ENCODE measurements around the gene APLNR.

APLNR gene

DNA sequence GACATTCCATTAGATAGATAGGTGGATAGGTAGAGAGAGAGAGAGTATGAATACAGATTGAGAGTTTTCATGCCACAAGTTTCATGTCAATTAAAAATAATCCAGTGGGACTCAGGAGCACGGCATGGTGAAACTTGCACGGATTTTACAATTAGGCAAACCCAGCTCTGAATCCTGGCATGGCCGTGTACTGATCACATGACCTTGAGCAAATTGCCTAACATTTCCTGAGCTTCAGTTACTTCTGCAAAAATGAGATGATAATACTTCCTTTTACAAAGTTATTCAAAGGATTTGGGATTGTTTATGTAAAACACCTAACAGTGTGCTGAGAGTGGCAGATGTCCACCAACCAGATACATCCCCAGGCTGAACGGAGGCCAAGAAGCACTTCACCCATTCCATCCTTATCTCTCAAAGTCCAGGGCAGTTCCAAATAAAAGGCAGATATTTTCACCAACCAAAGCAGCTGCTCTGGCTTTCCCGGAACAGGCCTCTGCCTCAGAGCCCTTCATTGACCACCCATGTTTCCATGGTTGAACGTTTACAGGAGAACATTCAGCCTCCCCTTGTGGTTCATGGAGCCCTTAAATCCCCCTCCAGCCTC is 17.9 kb downstream of the APLNR start:
- no peak overlapping the region for H3K27ac ChIP-seq (ENCODE audit: low read depth, low read length)
- H3K4me1 ChIP-seq (ENCODE audit: control insufficient read depth in 1 of 2, insufficient read depth in 2 of 2, low read length in 2 of 2) = no peaks in the 10 kb centered on the region
- H3K4me3 ChIP-seq (ENCODE audit: low read depth in 1 of 2, low read length in 2 of 2) = no peak overlapping the region
- no peaks in the 10 kb centered on the region for H3K36me3 ChIP-seq (ENCODE audit: control insufficient read depth in 1 of 2, insufficient read depth in 2 of 2, low read length in 2 of 2)
- no peaks in the 10 kb centered on the region for H3K9me3 ChIP-seq (ENCODE audit: control insufficient read depth in 1 of 2, low read length in 2 of 2)
- H3K27me3 ChIP-seq (ENCODE audit: control insufficient read depth in 1 of 2, insufficient read depth in 2 of 2, low read length in 2 of 2) = no peaks in the 10 kb centered on the region
- H3K9ac ChIP-seq (ENCODE audit: low read depth in 1 of 2, low read length in 2 of 2) = no peak overlapping the region

DNA sequence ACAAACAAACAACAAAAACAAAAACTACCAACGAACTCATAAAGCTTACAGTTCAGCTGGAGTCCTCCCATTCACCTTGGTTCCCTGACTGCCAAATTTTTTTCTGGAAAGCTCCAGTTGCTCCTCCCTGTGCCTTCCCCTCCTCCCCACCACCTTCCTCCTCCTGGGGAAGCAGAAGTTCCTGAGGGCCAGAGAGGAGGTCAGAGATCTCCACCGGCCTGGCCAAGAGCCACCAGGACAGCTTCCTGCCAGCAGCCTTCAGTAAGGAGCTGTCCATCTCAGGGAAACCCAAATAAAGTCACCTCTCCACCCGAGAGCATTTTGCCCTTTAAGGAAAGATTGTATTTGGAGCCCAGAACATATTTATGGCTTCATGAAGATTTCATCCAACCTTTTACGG is 20.0 kb downstream of the APLNR start:
- H3K27me3 ChIP-seq (ENCODE audit: control insufficient read depth in 1 of 2, insufficient read depth in 2 of 2, low read length in 2 of 2) = no peaks in the 10 kb centered on the region
- H3K4me1 ChIP-seq (ENCODE audit: control insufficient read depth in 1 of 2, insufficient read depth in 2 of 2, low read length in 2 of 2) = peaks cover 0 to 4% of the 10 kb centered on the region in 2 donors
- H3K27ac ChIP-seq (ENCODE audit: low read depth, low read length) = no peak overlapping the region
- H3K9me3 ChIP-seq (ENCODE audit: control insufficient read depth in 1 of 2, low read length in 2 of 2) = no peaks in the 10 kb centered on the region
- H3K9ac ChIP-seq (ENCODE audit: low read depth in 1 of 2, low read length in 2 of 2) = no peak overlapping the region
- no peaks in the 10 kb centered on the region for H3K36me3 ChIP-seq (ENCODE audit: control insufficient read depth in 1 of 2, insufficient read depth in 2 of 2, low read length in 2 of 2)
- H3K4me3 ChIP-seq (ENCODE audit: low read depth in 1 of 2, low read length in 2 of 2) = no peak overlapping the region

DNA sequence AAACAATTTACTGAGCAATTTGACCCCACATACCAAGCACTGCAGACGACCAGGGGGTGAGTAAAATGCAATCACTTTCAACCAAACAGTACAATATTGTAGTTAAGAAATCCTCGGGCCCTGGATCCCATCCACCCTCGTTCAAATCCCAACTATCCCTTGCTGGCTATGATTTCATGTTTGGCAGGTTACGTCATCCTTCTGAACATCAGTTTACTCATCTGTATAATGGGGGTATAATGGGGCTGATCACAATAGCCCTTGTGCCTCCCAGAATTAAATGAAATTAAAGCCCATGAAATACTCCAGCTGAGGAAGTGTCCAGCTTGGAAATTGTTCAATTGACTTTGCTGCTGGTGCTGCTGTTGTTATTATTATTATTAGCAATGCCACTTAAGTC is 20.6 kb downstream of the APLNR start:
- Histone ChIP-seq H3K27ac (ENCODE audit: low read depth, low read length) (no peak overlapping the region), H3K4me3 (ENCODE audit: low read depth in 1 of 2, low read length in 2 of 2) (no peak overlapping the region), H3K9me3 (ENCODE audit: control insufficient read depth in 1 of 2, low read length in 2 of 2) (no peaks in the 10 kb centered on the region), H3K4me1 (ENCODE audit: control insufficient read depth in 1 of 2, insufficient read depth in 2 of 2, low read length in 2 of 2) (peaks cover 0 to 4% of the 10 kb centered on the region in 2 donors), H3K9ac (ENCODE audit: low read depth in 1 of 2, low read length in 2 of 2) (no peak overlapping the region), H3K36me3 (ENCODE audit: control insufficient read depth in 1 of 2, insufficient read depth in 2 of 2, low read length in 2 of 2) (no peaks in the 10 kb centered on the region), H3K27me3 (ENCODE audit: control insufficient read depth in 1 of 2, insufficient read depth in 2 of 2, low read length in 2 of 2) (no peaks in the 10 kb centered on the region)

DNA sequence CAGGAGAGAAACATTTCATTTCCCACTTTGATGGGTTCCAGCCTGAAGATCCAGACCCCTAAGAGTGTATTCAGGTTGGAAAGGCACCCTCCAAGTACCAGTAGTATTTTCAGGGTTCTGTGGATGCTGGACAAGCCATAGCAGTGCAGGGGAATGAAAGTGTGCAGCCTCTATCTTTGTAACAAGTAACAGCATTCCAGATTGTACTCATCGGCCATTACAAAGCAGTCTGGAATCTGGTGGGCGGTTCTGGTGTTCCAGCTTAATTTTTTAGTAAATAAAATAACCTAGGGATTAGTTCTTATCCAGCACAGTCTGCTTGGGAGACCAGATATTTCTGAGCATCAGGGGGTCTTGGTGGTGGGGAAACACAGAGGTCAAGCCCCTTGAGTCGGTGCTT is 22.6 kb downstream of the APLNR start:
- H3K9me3 ChIP-seq (ENCODE audit: control insufficient read depth in 1 of 2, low read length in 2 of 2) = no peaks in the 10 kb centered on the region
- no peak overlapping the region for H3K9ac ChIP-seq (ENCODE audit: low read depth in 1 of 2, low read length in 2 of 2)
- no peaks in the 10 kb centered on the region for H3K27me3 ChIP-seq (ENCODE audit: control insufficient read depth in 1 of 2, insufficient read depth in 2 of 2, low read length in 2 of 2)
- H3K4me3 ChIP-seq (ENCODE audit: low read depth in 1 of 2, low read length in 2 of 2) = no peak overlapping the region
- H3K4me1 ChIP-seq (ENCODE audit: control insufficient read depth in 1 of 2, insufficient read depth in 2 of 2, low read length in 2 of 2) = peaks cover 0 to 4% of the 10 kb centered on the region in 2 donors
- H3K27ac ChIP-seq (ENCODE audit: low read depth, low read length) = no peak overlapping the region
- H3K36me3 ChIP-seq (ENCODE audit: control insufficient read depth in 1 of 2, insufficient read depth in 2 of 2, low read length in 2 of 2) = no peaks in the 10 kb centered on the region

DNA sequence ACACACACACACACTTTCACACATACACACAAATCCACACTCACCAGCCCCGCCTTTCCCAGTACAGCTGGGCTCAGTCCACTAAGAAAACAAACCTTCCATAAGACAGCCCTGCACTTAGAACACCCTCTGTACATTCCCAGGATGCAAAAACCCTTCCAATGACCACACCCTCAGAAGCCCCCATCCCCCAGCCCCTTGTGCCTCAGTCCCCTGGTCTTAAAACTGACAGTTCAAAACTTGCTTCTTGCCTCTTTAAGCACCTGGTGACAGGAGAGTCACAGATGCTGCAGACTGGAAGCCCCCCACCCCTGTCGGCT is 23.0 kb downstream of the APLNR start:
- Histone ChIP-seq H3K4me1 (ENCODE audit: control insufficient read depth in 1 of 2, insufficient read depth in 2 of 2, low read length in 2 of 2) (peaks cover 0 to 4% of the 10 kb centered on the region in 2 donors), H3K4me3 (ENCODE audit: low read depth in 1 of 2, low read length in 2 of 2) (no peak overlapping the region), H3K36me3 (ENCODE audit: control insufficient read depth in 1 of 2, insufficient read depth in 2 of 2, low read length in 2 of 2) (no peaks in the 10 kb centered on the region), H3K27ac (ENCODE audit: low read depth, low read length) (no peak overlapping the region), H3K9me3 (ENCODE audit: control insufficient read depth in 1 of 2, low read length in 2 of 2) (no peaks in the 10 kb centered on the region), H3K27me3 (ENCODE audit: control insufficient read depth in 1 of 2, insufficient read depth in 2 of 2, low read length in 2 of 2) (no peaks in the 10 kb centered on the region), H3K9ac (ENCODE audit: low read depth in 1 of 2, low read length in 2 of 2) (no peak overlapping the region)

DNA sequence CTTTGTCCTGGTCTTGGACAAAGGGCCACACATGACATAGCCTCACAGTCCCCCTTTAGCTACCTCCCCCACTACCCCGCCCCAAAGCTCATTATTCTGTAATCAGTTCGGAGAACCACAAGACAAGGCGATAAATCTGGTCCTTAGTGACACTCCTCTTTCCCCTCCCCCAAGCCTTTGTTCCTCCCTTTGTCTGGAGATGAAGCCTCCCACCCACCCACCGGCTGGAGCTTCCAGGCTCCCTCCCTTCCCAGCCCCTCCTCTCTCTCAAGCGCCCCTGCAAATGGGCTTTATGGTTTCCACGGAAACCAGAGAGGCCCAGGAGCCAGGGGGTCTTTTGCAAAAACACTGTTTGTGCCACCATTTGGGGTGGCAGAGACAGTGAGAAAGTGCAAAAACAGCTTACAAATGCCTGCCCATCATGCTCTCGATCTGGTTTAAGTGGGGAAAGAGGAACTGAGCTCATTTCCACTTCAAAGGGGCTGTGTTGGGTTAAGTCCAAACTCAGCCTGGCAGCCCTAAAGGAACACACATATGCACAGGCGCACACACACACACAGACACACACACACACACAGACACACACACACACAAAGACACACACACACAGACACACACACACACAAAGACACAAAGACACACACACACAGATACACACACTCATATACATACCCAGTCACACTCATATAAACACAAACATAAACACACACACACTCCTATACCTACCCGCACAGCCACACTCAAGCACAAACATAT is 23.5 kb downstream of the APLNR start:
- Histone ChIP-seq H3K9me3 (ENCODE audit: control insufficient read depth in 1 of 2, low read length in 2 of 2) (no peaks in the 10 kb centered on the region), H3K4me3 (ENCODE audit: low read depth in 1 of 2, low read length in 2 of 2) (no peak overlapping the region), H3K9ac (ENCODE audit: low read depth in 1 of 2, low read length in 2 of 2) (no peak overlapping the region), H3K36me3 (ENCODE audit: control insufficient read depth in 1 of 2, insufficient read depth in 2 of 2, low read length in 2 of 2) (no peaks in the 10 kb centered on the region), H3K27me3 (ENCODE audit: control insufficient read depth in 1 of 2, insufficient read depth in 2 of 2, low read length in 2 of 2) (no peaks in the 10 kb centered on the region), H3K4me1 (ENCODE audit: control insufficient read depth in 1 of 2, insufficient read depth in 2 of 2, low read length in 2 of 2) (peaks cover 0 to 4% of the 10 kb centered on the region in 2 donors), H3K27ac (ENCODE audit: low read depth, low read length) (peak overlapping the region; percentile 36)

DNA sequence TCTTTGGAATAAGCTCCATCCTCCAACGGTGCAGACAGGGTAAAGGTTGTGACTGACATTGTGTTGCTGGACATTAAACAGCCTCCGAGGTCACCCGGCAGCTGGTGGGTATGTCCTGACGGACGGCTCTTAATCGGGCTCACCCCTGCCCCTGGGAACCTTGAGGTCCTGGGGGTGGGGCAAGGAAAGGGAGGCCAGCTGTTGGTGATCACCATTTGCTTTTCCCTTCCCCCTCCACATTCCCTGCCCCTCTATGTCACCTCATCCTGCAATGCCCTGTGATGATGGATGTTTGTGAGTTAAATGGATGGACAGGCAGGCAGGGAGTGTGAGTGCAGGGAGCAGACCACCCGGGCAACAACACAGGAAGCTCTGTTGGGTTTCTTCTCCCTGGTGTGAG is 26.3 kb downstream of the APLNR start:
- H3K4me1 ChIP-seq (ENCODE audit: control insufficient read depth in 1 of 2, insufficient read depth in 2 of 2, low read length in 2 of 2) = peaks cover 0 to 4% of the 10 kb centered on the region in 2 donors
- H3K36me3 ChIP-seq (ENCODE audit: control insufficient read depth in 1 of 2, insufficient read depth in 2 of 2, low read length in 2 of 2) = no peaks in the 10 kb centered on the region
- no peak overlapping the region for H3K9ac ChIP-seq (ENCODE audit: low read depth in 1 of 2, low read length in 2 of 2)
- no peak overlapping the region for H3K27ac ChIP-seq (ENCODE audit: low read depth, low read length)
- no peaks in the 10 kb centered on the region for H3K9me3 ChIP-seq (ENCODE audit: control insufficient read depth in 1 of 2, low read length in 2 of 2)
- no peak overlapping the region for H3K4me3 ChIP-seq (ENCODE audit: low read depth in 1 of 2, low read length in 2 of 2)
- H3K27me3 ChIP-seq (ENCODE audit: control insufficient read depth in 1 of 2, insufficient read depth in 2 of 2, low read length in 2 of 2) = no peaks in the 10 kb centered on the region

DNA sequence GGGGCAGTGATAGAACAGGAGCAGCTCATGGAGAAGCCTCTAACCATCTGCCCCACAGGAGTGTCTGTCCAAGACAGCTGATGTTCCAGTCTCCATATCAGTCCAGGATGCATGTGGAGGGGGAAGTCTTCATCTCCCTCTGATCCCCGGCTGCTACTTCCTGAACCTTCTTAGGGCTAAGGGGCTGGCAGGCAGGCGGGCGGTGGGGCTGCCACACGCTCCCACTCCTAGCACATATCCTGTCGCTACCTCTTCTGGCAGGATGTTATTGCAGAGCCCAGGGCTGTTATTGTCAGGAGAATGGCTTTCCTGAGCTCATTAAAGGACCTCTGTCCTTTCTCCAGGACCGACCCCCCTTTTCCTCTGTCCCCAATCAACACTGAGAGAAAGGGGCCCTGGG is 29.9 kb downstream of the APLNR start:
- no peak overlapping the region for H3K9ac ChIP-seq (ENCODE audit: low read depth in 1 of 2, low read length in 2 of 2)
- H3K27ac ChIP-seq (ENCODE audit: low read depth, low read length) = no peak overlapping the region
- H3K36me3 ChIP-seq (ENCODE audit: control insufficient read depth in 1 of 2, insufficient read depth in 2 of 2, low read length in 2 of 2) = no peaks in the 10 kb centered on the region
- no peaks in the 10 kb centered on the region for H3K4me1 ChIP-seq (ENCODE audit: control insufficient read depth in 1 of 2, insufficient read depth in 2 of 2, low read length in 2 of 2)
- H3K4me3 ChIP-seq (ENCODE audit: low read depth in 1 of 2, low read length in 2 of 2) = no peak overlapping the region
- no peaks in the 10 kb centered on the region for H3K27me3 ChIP-seq (ENCODE audit: control insufficient read depth in 1 of 2, insufficient read depth in 2 of 2, low read length in 2 of 2)
- no peaks in the 10 kb centered on the region for H3K9me3 ChIP-seq (ENCODE audit: control insufficient read depth in 1 of 2, low read length in 2 of 2)

DNA sequence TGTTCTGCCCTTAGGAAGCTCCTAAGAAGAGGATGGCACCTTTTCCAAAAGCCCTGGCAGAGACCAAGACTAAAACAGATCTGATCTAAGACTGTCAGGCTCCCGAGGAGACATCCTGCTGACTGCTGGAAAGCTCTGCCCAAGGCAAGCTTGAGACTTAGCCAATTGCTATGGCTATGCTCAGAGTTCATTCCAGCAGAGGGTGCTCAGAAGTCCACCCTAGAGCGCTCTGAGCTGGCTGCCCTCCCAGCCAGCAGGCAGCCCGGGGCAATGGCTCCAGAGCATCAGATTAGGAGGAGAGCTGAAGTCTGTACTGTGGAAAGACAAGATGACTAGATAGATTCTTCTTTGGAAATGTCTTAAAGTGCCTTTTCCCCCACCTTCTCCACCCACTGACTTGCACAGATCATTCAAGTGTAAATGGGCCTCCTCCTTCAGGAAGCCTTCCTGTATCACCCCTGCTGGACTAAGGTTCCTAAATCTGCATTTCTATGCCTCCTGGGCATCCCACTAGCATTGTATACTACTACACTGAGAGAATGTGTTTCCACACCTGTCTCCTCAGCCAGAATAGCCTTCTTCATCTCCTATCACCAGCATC is 31.9 kb downstream of the APLNR start:
- H3K36me3 ChIP-seq (ENCODE audit: control insufficient read depth in 1 of 2, insufficient read depth in 2 of 2, low read length in 2 of 2) = no peaks in the 10 kb centered on the region
- H3K4me1 ChIP-seq (ENCODE audit: control insufficient read depth in 1 of 2, insufficient read depth in 2 of 2, low read length in 2 of 2) = no peaks in the 10 kb centered on the region
- no peaks in the 10 kb centered on the region for H3K27me3 ChIP-seq (ENCODE audit: control insufficient read depth in 1 of 2, insufficient read depth in 2 of 2, low read length in 2 of 2)
- no peak overlapping the region for H3K27ac ChIP-seq (ENCODE audit: low read depth, low read length)
- no peak overlapping the region for H3K4me3 ChIP-seq (ENCODE audit: low read depth in 1 of 2, low read length in 2 of 2)
- H3K9me3 ChIP-seq (ENCODE audit: control insufficient read depth in 1 of 2, low read length in 2 of 2) = no peaks in the 10 kb centered on the region
- H3K9ac ChIP-seq (ENCODE audit: low read depth in 1 of 2, low read length in 2 of 2) = no peak overlapping the region

DNA sequence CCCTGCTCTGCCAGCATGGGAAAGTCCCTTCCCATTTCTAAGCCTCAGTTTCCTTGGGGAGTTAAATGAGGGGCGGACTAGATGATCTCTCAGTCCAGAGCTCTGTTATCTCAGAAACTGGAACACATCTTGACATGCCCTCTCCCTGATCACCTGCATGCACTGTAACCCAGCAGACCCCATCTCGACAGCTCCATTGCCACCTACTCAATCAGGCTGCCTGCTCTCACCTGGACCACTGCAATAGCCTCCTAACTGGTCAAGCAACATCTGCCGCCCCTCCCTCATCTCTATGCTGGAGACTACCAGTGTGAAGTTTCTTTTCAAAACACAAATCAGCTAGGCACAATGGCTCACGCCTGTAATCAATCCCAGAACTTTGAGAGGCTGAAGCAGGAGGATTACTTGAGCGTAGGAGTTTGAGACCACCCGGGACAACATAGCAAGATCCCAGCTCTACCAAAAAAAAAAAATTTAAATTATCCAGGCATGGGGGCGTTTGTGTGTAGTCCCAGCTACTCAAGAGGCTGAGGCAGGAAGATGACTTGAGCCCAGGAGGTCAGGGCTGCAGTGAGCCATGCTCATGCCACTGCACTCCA is 33.1 kb downstream of the APLNR start:
- H3K4me3 ChIP-seq (ENCODE audit: low read depth in 1 of 2, low read length in 2 of 2) = no peak overlapping the region
- no peaks in the 10 kb centered on the region for H3K4me1 ChIP-seq (ENCODE audit: control insufficient read depth in 1 of 2, insufficient read depth in 2 of 2, low read length in 2 of 2)
- no peak overlapping the region for H3K9ac ChIP-seq (ENCODE audit: low read depth in 1 of 2, low read length in 2 of 2)
- no peaks in the 10 kb centered on the region for H3K9me3 ChIP-seq (ENCODE audit: control insufficient read depth in 1 of 2, low read length in 2 of 2)
- no peak overlapping the region for H3K27ac ChIP-seq (ENCODE audit: low read depth, low read length)
- no peaks in the 10 kb centered on the region for H3K27me3 ChIP-seq (ENCODE audit: control insufficient read depth in 1 of 2, insufficient read depth in 2 of 2, low read length in 2 of 2)
- no peaks in the 10 kb centered on the region for H3K36me3 ChIP-seq (ENCODE audit: control insufficient read depth in 1 of 2, insufficient read depth in 2 of 2, low read length in 2 of 2)

Data from duodenal mucosa (tissue), 2 donors.